ENCODE measurements around the gene SIM2. TPM values are rescaled to one million over a fixed set of nuclear protein-coding genes. Genes with fewer than 3 reads are reported as not detected.

The SIM2 gene
- total RNA-seq, 1 experiment from 2014 or later = 23.9 TPM

DNA sequence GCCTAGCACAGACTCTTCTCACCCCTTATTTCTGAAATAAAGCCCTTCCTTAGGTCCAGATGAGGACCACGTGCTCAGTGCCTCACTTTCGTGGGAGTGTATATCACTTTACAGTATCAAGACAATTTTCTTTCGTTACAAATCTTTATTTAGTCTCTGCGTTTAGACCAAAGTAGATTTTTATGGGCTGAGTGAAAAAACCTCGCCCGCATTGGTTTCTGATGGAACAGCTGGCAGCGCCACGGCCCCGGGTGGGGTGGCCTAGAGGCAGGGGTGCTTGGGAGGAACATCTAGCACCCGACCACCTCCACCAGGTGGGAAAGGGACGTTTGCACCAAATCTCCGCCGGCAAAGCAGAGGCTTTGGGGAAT, 7.6 kb downstream of the SIM2 start (continued):
- TF ChIP-seq, protein P1, sequence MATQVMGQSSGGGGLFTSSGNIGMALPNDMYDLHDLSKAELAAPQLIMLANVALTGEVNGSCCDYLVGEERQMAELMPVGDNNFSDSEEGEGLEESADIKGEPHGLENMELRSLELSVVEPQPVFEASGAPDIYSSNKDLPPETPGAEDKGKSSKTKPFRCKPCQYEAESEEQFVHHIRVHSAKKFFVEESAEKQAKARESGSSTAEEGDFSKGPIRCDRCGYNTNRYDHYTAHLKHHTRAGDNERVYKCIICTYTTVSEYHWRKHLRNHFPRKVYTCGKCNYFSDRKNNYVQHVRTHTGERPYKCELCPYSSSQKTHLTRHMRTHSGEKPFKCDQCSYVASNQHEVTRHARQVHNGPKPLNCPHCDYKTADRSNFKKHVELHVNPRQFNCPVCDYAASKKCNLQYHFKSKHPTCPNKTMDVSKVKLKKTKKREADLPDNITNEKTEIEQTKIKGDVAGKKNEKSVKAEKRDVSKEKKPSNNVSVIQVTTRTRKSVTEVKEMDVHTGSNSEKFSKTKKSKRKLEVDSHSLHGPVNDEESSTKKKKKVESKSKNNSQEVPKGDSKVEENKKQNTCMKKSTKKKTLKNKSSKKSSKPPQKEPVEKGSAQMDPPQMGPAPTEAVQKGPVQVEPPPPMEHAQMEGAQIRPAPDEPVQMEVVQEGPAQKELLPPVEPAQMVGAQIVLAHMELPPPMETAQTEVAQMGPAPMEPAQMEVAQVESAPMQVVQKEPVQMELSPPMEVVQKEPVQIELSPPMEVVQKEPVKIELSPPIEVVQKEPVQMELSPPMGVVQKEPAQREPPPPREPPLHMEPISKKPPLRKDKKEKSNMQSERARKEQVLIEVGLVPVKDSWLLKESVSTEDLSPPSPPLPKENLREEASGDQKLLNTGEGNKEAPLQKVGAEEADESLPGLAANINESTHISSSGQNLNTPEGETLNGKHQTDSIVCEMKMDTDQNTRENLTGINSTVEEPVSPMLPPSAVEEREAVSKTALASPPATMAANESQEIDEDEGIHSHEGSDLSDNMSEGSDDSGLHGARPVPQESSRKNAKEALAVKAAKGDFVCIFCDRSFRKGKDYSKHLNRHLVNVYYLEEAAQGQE (IDR thresholded peaks at IDR 0.05; ENCODE audit: low read depth) = no peak

DNA sequence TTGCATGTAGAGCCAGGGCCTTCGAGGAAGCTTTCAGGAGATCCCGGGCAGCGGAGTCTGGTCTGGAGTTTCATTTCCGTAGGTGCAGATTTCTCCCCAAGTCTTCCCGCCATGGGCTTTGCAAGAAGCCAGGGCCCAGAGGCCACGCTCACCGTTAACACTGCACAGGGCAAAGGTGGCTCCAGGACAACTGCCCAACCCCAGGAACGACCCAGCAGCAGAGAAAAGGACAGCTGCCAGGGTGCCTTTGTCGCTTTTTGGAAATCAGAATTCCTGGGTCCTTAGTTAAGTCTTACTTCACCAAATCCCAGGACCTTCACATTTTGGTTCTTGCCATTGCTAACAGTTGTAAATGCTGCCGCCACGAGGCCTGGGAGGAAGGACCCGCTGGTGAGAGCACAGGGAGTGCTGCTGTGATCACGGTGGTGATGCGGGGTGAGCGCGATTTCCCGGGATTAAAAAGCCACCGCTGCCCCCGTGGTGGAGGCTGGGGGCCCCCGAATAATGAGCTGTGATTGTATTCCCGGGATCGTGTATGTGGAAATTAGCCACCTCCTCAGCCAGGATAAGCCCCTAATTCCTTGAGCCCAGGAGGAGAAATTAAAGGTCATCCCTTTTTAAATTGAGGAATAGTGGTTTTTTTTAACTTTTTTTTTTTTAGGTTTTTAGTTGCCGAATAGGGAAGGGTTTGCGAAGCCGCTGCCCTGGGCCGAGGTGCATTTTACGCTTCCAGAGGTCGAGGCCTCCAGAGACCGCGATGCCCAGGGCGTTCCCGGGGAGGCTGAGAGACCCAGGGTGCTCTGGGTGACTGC, 8.2 kb downstream of the SIM2 start:
- no TSS peak for BruUV-seq (replicated peaks)
- H3K9ac ChIP-seq (ENCODE audit: low read length) = no peak overlapping the region
- no peak overlapping the region for H3K27ac ChIP-seq (ENCODE audit: low read depth, low read length)
- POLR2A ChIA-PET = no interaction called here
- intact Hi-C loops (cut with micrococcal nuclease) = no loop called here
- no peak for ATAC-seq
- H3K27me3 ChIP-seq (ENCODE audit: insufficient read depth, low read length) = no peaks in the 10 kb centered on the region
- no peaks in the 10 kb centered on the region for H4K20me1 ChIP-seq (ENCODE audit: insufficient read depth)
- peaks cover 4% of the 10 kb centered on the region in 2 experiments; a peak in 3 of 4 replicates for H3K4me1 ChIP-seq (ENCODE audit: control insufficient read depth in 1 of 2, insufficient read depth in 2 of 2, low read length in 2 of 2)
- RAD21 ChIA-PET (ENCODE audit: low non-redundant PET in 1 of 2, low total read pairs in 2 of 2, uncharacterized antibody in 2 of 2, unreplicated experiment in 2 of 2) = no interaction called here
- H3K36me3 ChIP-seq (ENCODE audit: control insufficient read depth in 1 of 2, insufficient read depth in 2 of 2, low read length in 2 of 2) = no peaks in the 10 kb centered on the region; a peak in 1 of 4 replicates
- no peak overlapping the region for H2AFZ ChIP-seq (ENCODE audit: low read depth, low read length, poor library complexity, severe bottlenecking)
- H3K79me2 ChIP-seq (ENCODE audit: insufficient read depth, low read length) = peaks cover 61% of the 10 kb centered on the region
- DNase-seq (ENCODE audit: low read depth, low spot score) = no peak
- H3K9me3 ChIP-seq (ENCODE audit: control insufficient read depth in 1 of 2, insufficient read depth in 1 of 2, low read depth in 1 of 2, low read length in 2 of 2) = no peaks in the 10 kb centered on the region
- H3K9me2 ChIP-seq (ENCODE audit: insufficient read depth) = no peaks in the 10 kb centered on the region
- TF ChIP-seq, protein P1 (IDR thresholded peaks at IDR 0.05; ENCODE audit: low read depth) = no peak
- no peak for TF ChIP-seq SIN3A (IDR thresholded peaks at IDR 0.05; ENCODE audit: low read depth)
- TF ChIP-seq, protein P2, sequence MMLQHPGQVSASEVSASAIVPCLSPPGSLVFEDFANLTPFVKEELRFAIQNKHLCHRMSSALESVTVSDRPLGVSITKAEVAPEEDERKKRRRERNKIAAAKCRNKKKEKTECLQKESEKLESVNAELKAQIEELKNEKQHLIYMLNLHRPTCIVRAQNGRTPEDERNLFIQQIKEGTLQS (IDR thresholded peaks at IDR 0.05) = no peak
- no peak for TF ChIP-seq EZH2 (IDR thresholded peaks at IDR 0.05)
- no peak for TF ChIP-seq EGR1 (IDR thresholded peaks at IDR 0.05; ENCODE audit: low read depth)
- no peak for TF ChIP-seq SP1 (IDR thresholded peaks at IDR 0.05; ENCODE audit: low read depth)
- CTCF ChIA-PET = no interaction called here
- no peak overlapping the region for H3K4me2 ChIP-seq (ENCODE audit: low read length)
- H3K4me3 ChIP-seq (replicated peaks in 1 of 2; ENCODE audit: low read depth in 1 of 2, low read length in 2 of 2) = no peak overlapping the region
